Endometrial microvascular endothelial cells (primary cell): ENCODE results near the gene KLF2. TPM values are rescaled to one million over a fixed set of nuclear protein-coding genes. Genes with fewer than 3 reads are reported as not detected.
"Not testable (repeated sequence)": the region's sequence is repeated elsewhere in the genome, so short reads cannot be mapped to it uniquely, and the experiment has no call there.

Experiments
- in situ Hi-C: cut with HindIII; loops from 2 replicates; pipeline ENCODE4 v1.10.0; 2017; ENCODE audit warnings: low sequenced_read_pairs, low pct_unique_long_range_greater_than_20kb; ENCODE audit errors: inconsistent ontology term
- total RNA-seq: library from RNA; depleted of rRNA; stranded (reverse); fragments of >200 nt; gene quantifications from one replicate; pipeline ENCODE4 v1.2.3, GENCODE V29; 2015; ENCODE audit errors: inconsistent ontology term

The KLF2 gene
- 8.5 TPM for total RNA-seq

GRCh38 chr19:16324384-16325160 is at the start of gene KLF2:
TSS of gene KLF2 (plus strand) at chr19:16324826. CDS start at chr19:16324924, 98 bp downstream.
- in situ Hi-C loops, result no loop called here

GRCh38 chr19:16280306-16280705 is 44.3 kb upstream of the KLF2 start:
- in situ Hi-C loops, result no loop called here

- in situ Hi-C loops, result no loop called here
These were observed 42.9 kb upstream of the KLF2 start for GRCh38 chr19:16281743-16282142.

GRCh38 chr19:16283210-16284061 is 41.2 kb upstream of the KLF2 start:
- in situ Hi-C loops, result no loop called here

- in situ Hi-C loops, result no loop called here
These were observed 40.1 kb upstream of the KLF2 start for GRCh38 chr19:16284505-16284904.

GRCh38 chr19:16285079-16285478 is 39.5 kb upstream of the KLF2 start:
- in situ Hi-C loops, result not testable (repeated sequence)

GRCh38 chr19:16285769-16286498 is 38.7 kb upstream of the KLF2 start:
- in situ Hi-C loops, result no loop called here

- in situ Hi-C loops, result no loop called here
These were observed 36.1 kb upstream of the KLF2 start for GRCh38 chr19:16288544-16288943.

- in situ Hi-C loops, result no loop called here
These were observed 35.0 kb upstream of the KLF2 start for GRCh38 chr19:16289594-16289993.

- in situ Hi-C loops, result no loop called here
These were observed 33.9 kb upstream of the KLF2 start for GRCh38 chr19:16290692-16291091.

- in situ Hi-C loops, result no loop called here
These were observed 31.2 kb upstream of the KLF2 start for GRCh38 chr19:16293118-16294091.

- in situ Hi-C loops, result no loop called here
These were observed 29.6 kb upstream of the KLF2 start for GRCh38 chr19:16295057-16295456.

- in situ Hi-C loops, result no loop called here
These were observed 27.9 kb upstream of the KLF2 start for GRCh38 chr19:16296713-16297112.

GRCh38 chr19:16297575-16298178 is 26.9 kb upstream of the KLF2 start:
- in situ Hi-C loops, result no loop called here

GRCh38 chr19:16298334-16298733 is 26.3 kb upstream of the KLF2 start:
- in situ Hi-C loops, result no loop called here

- in situ Hi-C loops, result no loop called here
These were observed 22.5 kb upstream of the KLF2 start for GRCh38 chr19:16301999-16302694.

GRCh38 chr19:16303755-16304154 is 20.9 kb upstream of the KLF2 start:
- in situ Hi-C loops, result no loop called here
